ENCODE measurements around the gene IBTK. TPM values are rescaled to one million over a fixed set of nuclear protein-coding genes. Genes with fewer than 3 reads are reported as not detected.

The IBTK gene
- total and polyA plus RNA-seq, 12 donors: 26.7 to 85.0 (median 51.3) TPM

GRCh38 chr6:82145926-82146452 is 101.6 kb downstream of the IBTK start:
- TF ChIP-seq POLR2A (IDR thresholded peaks at IDR 0.05) (no peak), CTCF (IDR thresholded peaks at IDR 0.05) (no peak)
- Histone ChIP-seq H3K4me3 (no peak overlapping the region), H3K4me1 (replicated peaks in 1 of 2) (peaks cover 3 to 11% of the 10 kb centered on the region in 2 donors), H3K27me3 (no peaks in the 10 kb centered on the region), H3K27ac (no peak overlapping the region), H3K9me3 (replicated peaks in 1 of 3) (no peaks in the 10 kb centered on the region), H3K36me3 (replicated peaks in 1 of 2) (no peaks in the 10 kb centered on the region)
- intact Hi-C loops (cut with DNase I): no loop called here
- no peak for DNase-seq

GRCh38 chr6:82144852-82145340 is 102.6 kb downstream of the IBTK start:
- Histone ChIP-seq H3K4me1 (replicated peaks in 1 of 2) (peaks cover 3 to 11% of the 10 kb centered on the region in 2 donors), H3K27me3 (no peaks in the 10 kb centered on the region), H3K36me3 (replicated peaks in 1 of 2) (no peaks in the 10 kb centered on the region), H3K4me3 (peak overlapping the region in 1 of 4 donors; percentile 31), H3K27ac (peak overlapping the region in 4 of 5 donors; percentile 39 to 87 (median 70)), H3K9me3 (replicated peaks in 1 of 3) (no peaks in the 10 kb centered on the region)
- intact Hi-C loops (cut with DNase I): no loop called here
- DNase-seq: peak; percentile 66 to 88 (median 83)
- 20 to 25% (median 24%) methylated on average over 5 of the region's 5 CpGs for WGBS, 4 donors
- TF ChIP-seq POLR2A (IDR thresholded peaks at IDR 0.05) (peak in 1 of 2 donors; percentile 23), CTCF (IDR thresholded peaks at IDR 0.05) (peak in 1 of 6 experiments; percentile 5)

GRCh38 chr6:82144007-82144851 is 103.3 kb downstream of the IBTK start:
- intact Hi-C loops (cut with DNase I): no loop called here
- H3K4me3 ChIP-seq: no peak overlapping the region
- DNase-seq: peak; percentile 43 to 80 (median 70)
- 29 to 36% (median 33%) methylated on average over 8 of the region's 8 CpGs for WGBS, 4 donors
- H3K27me3 ChIP-seq: no peaks in the 10 kb centered on the region
- no peaks in the 10 kb centered on the region for H3K36me3 ChIP-seq (replicated peaks in 1 of 2)
- peak overlapping the region; percentile 14 to 87 (median 56) for H3K27ac ChIP-seq
- TF ChIP-seq CTCF (IDR thresholded peaks at IDR 0.05) (no peak), POLR2A (IDR thresholded peaks at IDR 0.05) (peak in 1 of 2 donors; percentile 25)
- peaks cover 3 to 11% of the 10 kb centered on the region in 2 donors for H3K4me1 ChIP-seq (replicated peaks in 1 of 2)
- H3K9me3 ChIP-seq (replicated peaks in 1 of 3): no peaks in the 10 kb centered on the region

- no peak overlapping the region for H3K27ac ChIP-seq
Observed at GRCh38 chr6:82143041-82143481, 104.5 kb downstream of the IBTK start.

More at GRCh38 chr6:82143041-82143481, 104.5 kb downstream of the IBTK start:
- Histone ChIP-seq H3K27me3 (no peaks in the 10 kb centered on the region), H3K9me3 (replicated peaks in 1 of 3) (no peaks in the 10 kb centered on the region), H3K36me3 (replicated peaks in 1 of 2) (no peaks in the 10 kb centered on the region), H3K4me1 (replicated peaks in 1 of 2) (peaks cover 3 to 11% of the 10 kb centered on the region in 2 donors), H3K4me3 (no peak overlapping the region)
- no peak for TF ChIP-seq CTCF (IDR thresholded peaks at IDR 0.05)
- no peak for TF ChIP-seq POLR2A (IDR thresholded peaks at IDR 0.05)
- no peak for DNase-seq
- WGBS, 4 donors: 89 to 97% (median 95%) methylated on average over 10 of the region's 10 CpGs
- intact Hi-C loops (cut with DNase I): no loop called here
